ENCODE data around the gene SPRYD4.
"Not testable (repeated sequence)": the region's sequence is repeated elsewhere in the genome, so short reads cannot be mapped to it uniquely, and the experiment has no call there.

SPRYD4 gene

GRCh38 chr12:56476972-56477432, 8.6 kb downstream of the SPRYD4 start:
- no peak for DNase-seq (ENCODE audit: low spot score)

- DNase-seq (ENCODE audit: low spot score): no peak
Observed at GRCh38 chr12:56477521-56478225, 9.3 kb downstream of the SPRYD4 start.

- DNase-seq (ENCODE audit: low spot score): no peak
Observed at GRCh38 chr12:56479625-56480024, 11.2 kb downstream of the SPRYD4 start.

- no peak for DNase-seq (ENCODE audit: low spot score)
Observed at GRCh38 chr12:56484566-56484965, 16.2 kb downstream of the SPRYD4 start.

- DNase-seq (ENCODE audit: low spot score): no peak
Observed at GRCh38 chr12:56486694-56487093, 18.3 kb downstream of the SPRYD4 start.

- peak; percentile 62 for DNase-seq (ENCODE audit: low spot score)
Observed at GRCh38 chr12:56487448-56488040, 19.2 kb downstream of the SPRYD4 start.

GRCh38 chr12:56488041-56488955, 19.9 kb downstream of the SPRYD4 start, which contains the start of gene GLS2:
TSS of gene GLS2 (minus strand) at chr12:56488161. CDS start at chr12:56488118, 43 bp downstream.
- peak; percentile 93 for DNase-seq (ENCODE audit: low spot score)

GRCh38 chr12:56490360-56490759, 22.0 kb downstream of the SPRYD4 start:
- no peak for DNase-seq (ENCODE audit: low spot score)

GRCh38 chr12:56493409-56494105, 25.2 kb downstream of the SPRYD4 start:
- not testable (repeated sequence) for DNase-seq (ENCODE audit: low spot score)

GRCh38 chr12:56494106-56494415, 25.7 kb downstream of the SPRYD4 start:
- not testable (repeated sequence) for DNase-seq (ENCODE audit: low spot score)

GRCh38 chr12:56494481-56494880, 26.1 kb downstream of the SPRYD4 start:
- not testable (repeated sequence) for DNase-seq (ENCODE audit: low spot score)

GRCh38 chr12:56496704-56497103, 28.3 kb downstream of the SPRYD4 start:
- not testable (repeated sequence) for DNase-seq (ENCODE audit: low spot score)

- not testable (repeated sequence) for DNase-seq (ENCODE audit: low spot score)
Observed at GRCh38 chr12:56498126-56498902, 29.9 kb downstream of the SPRYD4 start.

GRCh38 chr12:56499452-56499851, 31.1 kb downstream of the SPRYD4 start:
- DNase-seq (ENCODE audit: low spot score): not testable (repeated sequence)

GRCh38 chr12:56499879-56500278, 31.5 kb downstream of the SPRYD4 start:
- not testable (repeated sequence) for DNase-seq (ENCODE audit: low spot score)

GRCh38 chr12:56510786-56511185, 42.4 kb downstream of the SPRYD4 start:
- DNase-seq (ENCODE audit: low spot score): no peak

- not testable (repeated sequence) for DNase-seq (ENCODE audit: low spot score)
Observed at GRCh38 chr12:56514014-56514318, 45.6 kb downstream of the SPRYD4 start.

- peak; percentile 82 for DNase-seq (ENCODE audit: low spot score)
Observed at GRCh38 chr12:56517854-56518253, 49.5 kb downstream of the SPRYD4 start.

GRCh38 chr12:56518570-56518969, 50.2 kb downstream of the SPRYD4 start:
- peak; percentile 83 for DNase-seq (ENCODE audit: low spot score)

- DNase-seq (ENCODE audit: low spot score): no peak
Observed at GRCh38 chr12:56520048-56520447, 51.7 kb downstream of the SPRYD4 start.

GRCh38 chr12:56520506-56520905, 52.1 kb downstream of the SPRYD4 start:
- no peak for DNase-seq (ENCODE audit: low spot score)

Data from SW480 (cell line).